RWPE2 (cell line): ENCODE measurements around the gene MLST8.

Experiments used
- ATAC-seq: fragments of 200-7000 bp; cut with Tn5 transposase; 3 replicates; pipeline ENCODE4 v1.9.1; 2021; ENCODE audit warnings: low read depth
- DNase-seq: peaks from one replicate; pipeline ENCODE4 v3.0.0-alpha.2; 2020; ENCODE audit warnings: low spot score
- H3K27ac ChIP-seq: fragments of 450-650 bp; 2 replicates; pipeline ENCODE4 v1.5.1; 2017; ENCODE audit warnings: mild to moderate bottlenecking; ENCODE audit not compliant: poor library complexity, severe bottlenecking
- H3K27me3 ChIP-seq: fragments of 250-450 bp; sonication (Bioruptor Pico); 2 replicates; pipeline ENCODE4 v1.5.1; 2021; ENCODE audit warnings: mild to moderate bottlenecking, moderate library complexity; ENCODE audit not compliant: insufficient read depth, poor library complexity, severe bottlenecking
- H3K36me3 ChIP-seq: fragments of 250-450 bp; sonication (Bioruptor Pico); 2 replicates; pipeline ENCODE4 v1.5.1; 2020; ENCODE audit warnings: low read depth, mild to moderate bottlenecking, moderate library complexity
- H3K4me1 ChIP-seq: fragments of 250-450 bp; sonication (Bioruptor Pico); 2 replicates; pipeline ENCODE4 v1.5.1; 2021; ENCODE audit warnings: mild to moderate bottlenecking, moderate library complexity; ENCODE audit not compliant: insufficient read depth, poor library complexity, severe bottlenecking
- H3K4me3 ChIP-seq: fragments of 250-450 bp; sonication (Bioruptor Pico); 2 replicates; pipeline ENCODE4 v1.5.1; 2021; ENCODE audit warnings: mild to moderate bottlenecking, moderate library complexity; ENCODE audit not compliant: severe bottlenecking
- H3K9me3 ChIP-seq: fragments of 250-450 bp; sonication (Bioruptor Pico); 2 replicates; pipeline ENCODE4 v1.5.1; 2021; ENCODE audit warnings: mild to moderate bottlenecking, moderate library complexity; ENCODE audit not compliant: severe bottlenecking
- CTCF ChIP-seq: fragments of 450-650 bp; IDR thresholded peaks from one replicate; pipeline ENCODE4 v1.5.1; 2017; ENCODE audit warnings: mild to moderate bottlenecking, moderate library complexity; ENCODE audit not compliant: poor library complexity, severe bottlenecking

MLST8 gene

DNA sequence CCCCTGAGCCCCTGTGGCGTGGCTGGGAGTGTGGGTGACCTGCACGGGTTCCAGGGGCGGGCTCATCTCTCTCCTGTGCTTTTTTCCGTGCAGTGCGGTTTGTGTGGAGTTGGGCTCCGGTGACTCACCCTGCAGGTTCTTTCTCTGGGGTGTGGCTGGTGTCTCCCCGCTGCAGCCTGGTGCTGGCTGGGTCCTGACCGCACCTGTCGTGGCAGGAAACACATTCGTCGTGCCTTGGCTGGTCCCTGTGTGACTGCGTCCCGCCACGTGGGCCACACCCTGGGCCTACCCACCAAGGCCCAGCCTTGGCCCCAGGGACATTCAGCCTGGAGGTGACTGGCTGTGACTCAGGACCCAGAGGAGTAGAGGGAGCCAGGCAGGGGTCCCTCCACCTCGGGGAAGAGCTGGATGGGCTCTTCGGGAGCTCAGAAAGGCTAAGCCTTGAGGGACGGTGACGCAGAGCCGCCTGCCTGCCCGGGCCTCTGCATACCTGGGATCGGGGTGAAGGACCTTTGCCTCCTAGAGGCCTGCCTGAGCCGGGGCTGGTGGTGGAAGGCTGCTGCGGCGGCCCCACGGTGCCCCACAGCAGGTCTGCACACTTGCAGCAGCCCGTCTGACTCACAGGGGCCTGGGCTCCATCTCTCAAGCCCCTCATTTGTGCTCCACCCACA lies 41.9 kb upstream of the MLST8 start:
- no peak overlapping the region for H3K4me3 ChIP-seq
- peak overlapping the region; percentile 93 for H3K27ac ChIP-seq
- H3K36me3 ChIP-seq: peaks cover 25% of the 10 kb centered on the region
- TF ChIP-seq CTCF: no peak
- ATAC-seq: peak; percentile 85
- peaks cover 46% of the 10 kb centered on the region for H3K4me1 ChIP-seq
- DNase-seq: peak; percentile 91
- no peaks in the 10 kb centered on the region for H3K27me3 ChIP-seq
- H3K9me3 ChIP-seq: no peaks in the 10 kb centered on the region

DNA sequence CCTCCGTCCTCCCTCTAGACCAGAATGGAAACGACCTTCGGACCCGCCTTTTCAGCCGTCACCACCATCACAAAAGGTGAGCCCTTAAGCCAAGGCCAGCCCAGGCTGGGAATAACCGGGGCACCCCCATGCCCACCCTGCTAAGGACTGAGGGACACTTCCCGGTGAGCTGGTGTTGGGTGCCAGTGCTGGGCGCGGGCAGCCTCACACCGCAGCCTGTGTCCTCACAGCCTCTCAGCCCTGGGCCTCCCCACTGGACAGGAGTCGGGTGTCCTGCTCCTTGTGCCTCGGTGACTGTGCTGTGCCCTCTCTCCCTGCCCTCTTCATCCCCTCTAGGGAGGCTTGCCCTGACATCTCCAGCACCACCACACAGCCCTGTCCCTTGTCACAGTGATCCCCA lies 39.4 kb upstream of the MLST8 start:
- DNase-seq: no peak
- Histone ChIP-seq H3K4me1 (peaks cover 27% of the 10 kb centered on the region), H3K4me3 (no peak overlapping the region), H3K27ac (no peak overlapping the region), H3K36me3 (peaks cover 36% of the 10 kb centered on the region), H3K27me3 (no peaks in the 10 kb centered on the region), H3K9me3 (no peaks in the 10 kb centered on the region)
- ATAC-seq: no peak
- no peak for TF ChIP-seq CTCF

- no peak for DNase-seq
- Histone ChIP-seq H3K4me3 (no peak overlapping the region), H3K9me3 (no peaks in the 10 kb centered on the region), H3K27ac (no peak overlapping the region), H3K36me3 (peaks cover 40% of the 10 kb centered on the region), H3K27me3 (no peaks in the 10 kb centered on the region), H3K4me1 (peaks cover 22% of the 10 kb centered on the region)
- ATAC-seq: no peak
- no peak for TF ChIP-seq CTCF
Measured at GRCh38 chr16:2166263-2167067, 38.8 kb upstream of the MLST8 start.

DNA sequence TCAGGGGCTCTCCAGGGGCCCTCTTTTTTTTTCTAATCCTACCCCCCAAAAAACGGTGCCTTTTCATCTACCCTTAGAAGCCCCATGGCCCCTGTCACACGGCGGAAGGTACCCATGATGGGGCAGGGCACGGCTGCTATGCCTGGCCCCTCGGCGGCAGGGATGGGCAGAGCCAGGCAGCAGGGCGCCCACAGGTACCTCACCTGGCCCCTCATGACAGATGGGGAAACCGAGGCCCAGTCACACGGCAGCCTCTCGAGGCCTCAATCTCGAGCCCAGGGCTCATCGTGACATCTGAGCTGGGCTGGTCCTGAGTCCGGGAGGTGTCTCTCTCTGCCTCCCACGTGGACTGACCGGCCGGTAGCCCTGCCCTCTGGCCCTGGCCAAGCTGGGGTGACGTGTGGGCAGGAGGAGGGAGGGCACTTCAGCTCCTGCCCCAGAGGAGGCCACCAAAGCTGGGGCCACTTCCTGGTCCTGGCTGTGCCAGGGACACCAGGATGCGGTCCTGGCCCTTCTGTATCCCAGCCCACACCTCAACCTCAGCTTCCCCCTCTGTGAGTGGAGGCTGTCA lies 38.1 kb upstream of the MLST8 start:
- H3K36me3 ChIP-seq: peaks cover 45% of the 10 kb centered on the region
- H3K27me3 ChIP-seq: no peaks in the 10 kb centered on the region
- TF ChIP-seq CTCF: no peak
- H3K4me3 ChIP-seq: no peak overlapping the region
- peaks cover 16% of the 10 kb centered on the region for H3K4me1 ChIP-seq
- DNase-seq (no peak), ATAC-seq (no peak)
- H3K9me3 ChIP-seq: no peaks in the 10 kb centered on the region
- H3K27ac ChIP-seq: no peak overlapping the region
